GM20431 (cell line): ENCODE results near the gene BICRAL.
"Not testable (repeated sequence)": the region's sequence is repeated elsewhere in the genome, so short reads cannot be mapped to it uniquely, and the experiment has no call there.

Experiments used
- in situ Hi-C: fragments of 300-500 bp; cut with MseI, MboI; formaldehyde crosslinking; loops from one replicate; pipeline ENCODE4 v1.15.0; 2020; ENCODE audit warnings: low sequenced_read_pairs; ENCODE audit not compliant: unreplicated experiment

Gene BICRAL

GRCh38 chr6:42890311-42891198 lies 108.7 kb downstream of the BICRAL start:
- in situ Hi-C loops, result no loop called here

- in situ Hi-C loops, result no loop called here
Observed at GRCh38 chr6:42891199-42891722, 109.4 kb downstream of the BICRAL start.

- in situ Hi-C loops, result not testable (repeated sequence)
Observed at GRCh38 chr6:42894041-42894828, 112.4 kb downstream of the BICRAL start.

- in situ Hi-C loops, result no loop called here
Observed at GRCh38 chr6:42896178-42896719, 114.4 kb downstream of the BICRAL start.

GRCh38 chr6:42898891-42899361 lies 117.1 kb downstream of the BICRAL start:
- in situ Hi-C loops, result no loop called here

GRCh38 chr6:42899871-42900270 lies 118.0 kb downstream of the BICRAL start:
- in situ Hi-C loops, result loop anchor here (25.0 kb wide), 1 partner anchor 237 kb away; no protein-coding TSS in a partner anchor

- in situ Hi-C loops, result loop anchor here (25.0 kb wide), 1 partner anchor 236 kb away; no protein-coding TSS in a partner anchor
Observed at GRCh38 chr6:42901538-42901957, 119.7 kb downstream of the BICRAL start.

- in situ Hi-C loops, result loop anchor here (25.0 kb wide), 1 partner anchor 235 kb away; no protein-coding TSS in a partner anchor
Observed at GRCh38 chr6:42902429-42903263, 120.8 kb downstream of the BICRAL start.

GRCh38 chr6:42904467-42904866 lies 122.6 kb downstream of the BICRAL start:
- in situ Hi-C loops, result loop anchor here (25.0 kb wide), 1 partner anchor 233 kb away; no protein-coding TSS in a partner anchor

- in situ Hi-C loops, result loop anchor here (25.0 kb wide), 1 partner anchor 230 kb away; no protein-coding TSS in a partner anchor
Observed at GRCh38 chr6:42907336-42907735, 125.5 kb downstream of the BICRAL start.

GRCh38 chr6:42909835-42910234 lies 128.0 kb downstream of the BICRAL start:
- in situ Hi-C loops, result loop anchor here (25.0 kb wide), 1 partner anchor 227 kb away; no protein-coding TSS in a partner anchor

GRCh38 chr6:42911171-42912021 lies 129.5 kb downstream of the BICRAL start:
- in situ Hi-C loops, result loop anchor here (25.0 kb wide), 1 partner anchor 226 kb away; no protein-coding TSS in a partner anchor

- in situ Hi-C loops, result loop anchor here (25.0 kb wide), 1 partner anchor 223 kb away; no protein-coding TSS in a partner anchor
Observed at GRCh38 chr6:42914546-42914945, 132.7 kb downstream of the BICRAL start.

- in situ Hi-C loops, result loop anchor here (25.0 kb wide), 1 partner anchor 222 kb away; no protein-coding TSS in a partner anchor
Observed at GRCh38 chr6:42915732-42916131, 133.9 kb downstream of the BICRAL start, which contains the start of gene PTCRA. PTCRA (plus strand) TSS chr6:42916053; CDS start chr6:42916070, 17 bp downstream.

GRCh38 chr6:42916288-42916687 lies 134.4 kb downstream of the BICRAL start:
- in situ Hi-C loops, result loop anchor here (25.0 kb wide), 1 partner anchor 221 kb away; no protein-coding TSS in a partner anchor
